Measurements from ENCODE around the gene TNIK.

TNIK gene

GRCh38 chr3:171455603-171456550 is 4.3 kb downstream of the TNIK start:
- H3K4me1 ChIP-seq (ENCODE audit: low read length) = peaks cover 14% of the 10 kb centered on the region
- H3K4me2 ChIP-seq (ENCODE audit: low read length) = no peak overlapping the region
- no peak overlapping the region for H2AFZ ChIP-seq (ENCODE audit: low read depth, low read length)
- peaks cover 77% of the 10 kb centered on the region for H4K20me1 ChIP-seq (ENCODE audit: insufficient read depth, low read length)
- no peaks in the 10 kb centered on the region for H3K27me3 ChIP-seq (ENCODE audit: low read depth, low read length)
- peaks cover 99% of the 10 kb centered on the region for H3K79me2 ChIP-seq (ENCODE audit: low read length)
- H3K4me3 ChIP-seq (ENCODE audit: low read length) = no peak overlapping the region
- no peak overlapping the region for H3K9ac ChIP-seq (ENCODE audit: low read length)
- no peak overlapping the region for H3K27ac ChIP-seq (ENCODE audit: low read length)
- no peaks in the 10 kb centered on the region for H3K9me3 ChIP-seq (ENCODE audit: insufficient read depth, low read length)
- TF ChIP-seq CTCF (IDR thresholded peaks at IDR 0.05; ENCODE audit: low read depth, low read length) (no peak), EZH2phosphoT487 (IDR thresholded peaks at IDR 0.05; ENCODE audit: low read depth) (no peak)
- H3K36me3 ChIP-seq (replicated peaks; ENCODE audit: low read depth, low read length) = no peaks in the 10 kb centered on the region

- H3K4me3 ChIP-seq (ENCODE audit: low read length) = no peak overlapping the region
- peaks cover 14% of the 10 kb centered on the region for H3K4me1 ChIP-seq (ENCODE audit: low read length)
- H3K79me2 ChIP-seq (ENCODE audit: low read length) = peaks cover 89% of the 10 kb centered on the region
- no peak overlapping the region for H3K9ac ChIP-seq (ENCODE audit: low read length)
- no peak overlapping the region for H3K4me2 ChIP-seq (ENCODE audit: low read length)
- H2AFZ ChIP-seq (ENCODE audit: low read depth, low read length) = no peak overlapping the region
- no peaks in the 10 kb centered on the region for H3K9me3 ChIP-seq (ENCODE audit: insufficient read depth, low read length)
- H3K36me3 ChIP-seq (replicated peaks; ENCODE audit: low read depth, low read length) = no peaks in the 10 kb centered on the region
- no peaks in the 10 kb centered on the region for H3K27me3 ChIP-seq (ENCODE audit: low read depth, low read length)
- TF ChIP-seq CTCF (IDR thresholded peaks at IDR 0.05; ENCODE audit: low read depth, low read length) = no peak
- TF ChIP-seq EZH2phosphoT487 (IDR thresholded peaks at IDR 0.05; ENCODE audit: low read depth) = no peak
- no peak overlapping the region for H3K27ac ChIP-seq (ENCODE audit: low read length)
- peaks cover 83% of the 10 kb centered on the region for H4K20me1 ChIP-seq (ENCODE audit: insufficient read depth, low read length)
Measured at GRCh38 chr3:171454041-171454440, 6.2 kb downstream of the TNIK start.

GRCh38 chr3:171453180-171453886 is 6.9 kb downstream of the TNIK start:
- no peaks in the 10 kb centered on the region for H3K36me3 ChIP-seq (replicated peaks; ENCODE audit: low read depth, low read length)
- peaks cover 81% of the 10 kb centered on the region for H4K20me1 ChIP-seq (ENCODE audit: insufficient read depth, low read length)
- H3K79me2 ChIP-seq (ENCODE audit: low read length) = peaks cover 83% of the 10 kb centered on the region
- H3K4me3 ChIP-seq (ENCODE audit: low read length) = no peak overlapping the region
- TF ChIP-seq CTCF (IDR thresholded peaks at IDR 0.05; ENCODE audit: low read depth, low read length) (peak; percentile 55), EZH2phosphoT487 (IDR thresholded peaks at IDR 0.05; ENCODE audit: low read depth) (no peak)
- no peak overlapping the region for H3K27ac ChIP-seq (ENCODE audit: low read length)
- H3K4me1 ChIP-seq (ENCODE audit: low read length) = peaks cover 10% of the 10 kb centered on the region
- H2AFZ ChIP-seq (ENCODE audit: low read depth, low read length) = no peak overlapping the region
- H3K9me3 ChIP-seq (ENCODE audit: insufficient read depth, low read length) = no peaks in the 10 kb centered on the region
- no peak overlapping the region for H3K9ac ChIP-seq (ENCODE audit: low read length)
- no peak overlapping the region for H3K4me2 ChIP-seq (ENCODE audit: low read length)
- H3K27me3 ChIP-seq (ENCODE audit: low read depth, low read length) = no peaks in the 10 kb centered on the region

GRCh38 chr3:171452328-171452727 is 7.9 kb downstream of the TNIK start:
- Histone ChIP-seq H4K20me1 (ENCODE audit: insufficient read depth, low read length) (peaks cover 74% of the 10 kb centered on the region), H3K4me2 (ENCODE audit: low read length) (no peak overlapping the region), H3K27me3 (ENCODE audit: low read depth, low read length) (no peaks in the 10 kb centered on the region), H3K79me2 (ENCODE audit: low read length) (peaks cover 80% of the 10 kb centered on the region), H3K9me3 (ENCODE audit: insufficient read depth, low read length) (no peaks in the 10 kb centered on the region), H3K9ac (ENCODE audit: low read length) (no peak overlapping the region), H3K36me3 (replicated peaks; ENCODE audit: low read depth, low read length) (no peaks in the 10 kb centered on the region), H3K4me3 (ENCODE audit: low read length) (no peak overlapping the region), H2AFZ (ENCODE audit: low read depth, low read length) (no peak overlapping the region), H3K27ac (ENCODE audit: low read length) (no peak overlapping the region), H3K4me1 (ENCODE audit: low read length) (peaks cover 2% of the 10 kb centered on the region; the same call in 1 of the 2 replicates)
- TF ChIP-seq EZH2phosphoT487 (IDR thresholded peaks at IDR 0.05; ENCODE audit: low read depth) (no peak), CTCF (IDR thresholded peaks at IDR 0.05; ENCODE audit: low read depth, low read length) (no peak)
